Muscle of leg (tissue), 11 donors: ENCODE data around the gene OARD1. TPM values are rescaled to one million over a fixed set of nuclear protein-coding genes. Genes with fewer than 3 reads are reported as not detected.

Experiments used
- DNase-seq: peaks from one replicate; pipeline ENCODE4 v3.0.0; 2013
- H3K27ac ChIP-seq: one replicate; pipeline ENCODE4 v1.5.1; 2013; ENCODE audit warnings: mild to moderate bottlenecking, low read length, control low read depth
- H3K27me3 ChIP-seq: one replicate; pipeline ENCODE4 v1.6.1; 2013; ENCODE audit warnings: low read length; ENCODE audit not compliant: control insufficient read depth, insufficient read depth
- H3K36me3 ChIP-seq: one replicate; pipeline ENCODE4 v1.6.1; 2013; ENCODE audit warnings: low read length; ENCODE audit not compliant: control insufficient read depth, insufficient read depth
- H3K4me1 ChIP-seq: one replicate; pipeline ENCODE4 v1.6.1; 2013; ENCODE audit warnings: low read length; ENCODE audit not compliant: control insufficient read depth, insufficient read depth
- H3K4me3 ChIP-seq: one replicate; pipeline ENCODE4 v1.5.1; 2013; ENCODE audit warnings: low read length, control low read depth
- H3K9me3 ChIP-seq: replicated peaks from 2 replicates; pipeline ENCODE4 v1.6.1; 2013; ENCODE audit warnings: low read depth, low read length; ENCODE audit not compliant: control insufficient read depth
- WGBS: methylation state at CpG from one replicate; pipeline ENCODE4 v1.1.5; 2013; ENCODE audit warnings: missing lambda C conversion rate; ENCODE audit not compliant: insufficient coverage; 5-methylcytosine and 5-hydroxymethylcytosine counted together
- polyA plus RNA-seq, 8 donors: library from polyadenylated mRNA; unstranded; fragments of 120-200 nt; gene quantifications; one replicate each; pipeline versions ENCODE4 v1.2.1 to v1.2.3, GENCODE V29; 2013; ENCODE audit warnings: inconsistent platforms in 1 of 8, low replicate concordance in 1 of 8; ENCODE audit not compliant: insufficient read length in 8 of 8, insufficient read depth in 1 of 8
- total RNA-seq: library from RNA; stranded (reverse); fragments of 120-200 nt; gene quantifications from one replicate; pipeline ENCODE4 v1.2.4, GENCODE V29; 2013

Gene OARD1
- total and polyA plus RNA-seq, 9 donors: 12.9 to 20.7 (median 18.6) TPM

DNA sequence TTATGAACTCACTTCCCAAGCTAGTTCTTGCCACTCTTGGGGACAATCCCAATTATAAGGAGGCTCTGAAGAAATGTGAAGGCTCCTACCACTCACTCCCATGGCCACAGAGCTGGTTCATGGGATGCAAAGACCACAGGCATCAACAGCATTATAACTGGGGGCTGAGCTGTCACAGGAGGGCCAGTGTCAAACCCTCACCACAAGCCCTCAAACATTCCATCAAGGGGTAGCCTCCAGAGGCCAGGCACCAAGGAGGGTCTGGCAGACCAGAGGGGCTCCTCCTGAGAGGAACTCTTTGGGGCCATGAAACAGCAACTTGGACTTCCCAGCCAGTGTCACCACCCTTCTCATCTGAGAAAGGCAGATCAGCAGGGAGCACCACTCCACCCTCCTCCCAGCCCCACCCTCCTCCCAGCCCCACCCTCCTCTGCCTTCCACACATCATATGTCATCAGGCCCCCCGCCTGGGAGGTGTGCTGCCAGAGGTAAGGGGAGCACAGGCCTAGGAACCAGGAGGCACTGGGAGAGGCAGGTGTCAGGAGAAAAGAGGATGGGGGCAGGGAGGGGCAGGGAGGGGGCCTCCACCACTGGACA is 31.1 kb downstream of the OARD1 start:
- WGBS: no CpG with 5 or more reads among the region's 1 CpG
- Histone ChIP-seq H3K36me3 (no peaks in the 10 kb centered on the region), H3K4me3 (no peak overlapping the region), H3K4me1 (peaks cover 38% of the 10 kb centered on the region), H3K27me3 (no peaks in the 10 kb centered on the region), H3K9me3 (no peaks in the 10 kb centered on the region), H3K27ac (no peak overlapping the region)
- no peak for DNase-seq

DNA sequence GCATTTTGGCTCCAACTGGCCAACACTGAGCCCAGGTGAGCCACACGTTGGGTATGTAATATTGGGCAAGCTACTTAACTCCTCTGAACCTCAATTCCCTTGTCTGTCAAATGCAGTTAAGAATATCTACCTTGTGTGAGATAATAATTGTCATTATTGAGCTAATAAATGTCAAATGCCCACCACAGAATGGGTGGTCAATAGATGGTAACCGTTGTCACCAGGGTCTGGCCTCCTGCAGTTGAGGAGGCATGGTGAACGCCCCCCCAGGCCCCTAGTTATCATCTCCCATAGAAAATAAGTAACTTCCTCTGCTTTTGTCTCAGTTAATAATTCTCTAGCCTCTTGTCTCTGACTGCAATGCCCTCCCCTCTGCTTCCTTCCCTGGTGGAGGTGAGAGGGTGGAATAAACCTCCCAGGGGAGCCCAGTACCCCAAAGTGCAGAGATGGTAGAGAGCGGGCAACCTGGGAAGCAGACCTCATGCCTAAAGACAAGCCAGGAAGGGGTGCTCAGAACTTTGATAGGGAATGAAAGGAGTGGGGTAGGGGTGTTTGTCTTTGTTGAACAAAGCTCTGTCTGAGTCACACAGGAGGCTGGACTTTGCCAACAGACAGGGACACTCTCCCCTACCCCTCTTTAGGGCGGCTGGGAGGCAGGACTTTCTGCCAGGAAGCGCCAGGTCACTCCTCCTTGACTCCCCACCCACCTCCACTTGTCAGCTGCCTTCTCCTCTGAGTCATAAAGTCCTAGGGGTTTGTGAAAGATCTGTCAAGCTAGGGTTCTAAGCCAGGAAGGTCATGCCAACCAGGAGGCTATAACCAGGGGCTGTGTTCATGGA is 31.8 kb downstream of the OARD1 start:
- no peak for DNase-seq
- Histone ChIP-seq H3K27me3 (no peaks in the 10 kb centered on the region), H3K9me3 (no peaks in the 10 kb centered on the region), H3K4me1 (peaks cover 30% of the 10 kb centered on the region), H3K27ac (no peak overlapping the region), H3K4me3 (no peak overlapping the region), H3K36me3 (no peaks in the 10 kb centered on the region)
- WGBS: 76% methylated on average over 2 of the region's 6 CpGs

DNA sequence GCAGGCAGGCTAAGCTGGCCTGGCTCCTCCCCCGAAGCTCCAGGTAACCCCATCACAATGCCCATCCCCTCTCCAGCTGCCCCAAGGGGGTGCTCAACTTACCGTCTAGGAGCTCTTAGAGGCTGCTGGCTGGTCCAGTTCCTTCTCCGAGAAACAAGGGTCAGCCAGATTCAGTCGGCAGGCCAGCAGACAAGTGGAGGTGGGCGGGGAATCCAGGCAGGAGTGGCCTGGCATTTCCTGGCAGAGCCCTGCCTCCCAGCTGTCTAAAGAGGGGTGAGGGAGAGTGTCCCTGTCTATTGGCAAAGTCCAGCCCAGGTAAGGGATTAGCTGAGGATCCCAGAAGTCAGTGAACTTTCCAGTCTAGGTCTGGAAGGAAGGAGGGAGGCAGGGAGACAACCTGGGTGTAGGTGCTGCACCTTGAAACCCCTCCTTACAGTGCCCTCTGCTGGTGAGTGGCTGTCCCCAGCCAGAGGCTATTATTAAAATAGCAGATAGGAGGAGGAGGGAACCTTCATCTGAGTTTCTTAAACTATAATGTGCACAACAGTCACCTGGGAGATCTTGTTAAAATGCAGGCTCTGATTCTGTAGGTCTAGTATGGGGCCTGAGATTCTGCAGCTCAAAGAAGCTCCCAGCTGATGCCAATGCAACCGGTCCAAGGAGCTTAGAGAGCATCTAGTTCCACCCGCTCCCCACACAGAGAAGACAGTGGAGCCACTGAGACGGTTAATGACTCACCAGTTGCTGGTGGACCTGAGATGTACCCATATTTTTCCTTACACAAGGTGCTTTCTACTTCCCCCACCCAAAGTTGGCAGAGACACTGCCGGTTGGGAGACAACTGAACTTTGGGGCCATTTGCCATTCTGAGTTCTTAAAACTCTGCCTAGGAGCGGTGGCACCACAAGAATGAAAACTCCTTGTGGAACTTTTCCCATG is 32.8 kb downstream of the OARD1 start, which contains the start of gene UNC5CL:
Gene UNC5CL, minus strand, starts transcription at position 162 of the 939 bp plus-strand sequence. CDS start 4,147 bp downstream, outside the sequence.
- Histone ChIP-seq H3K27ac (no peak within 1 kb of the TSS), H3K27me3 (no peaks in the 10 kb centered on the region), H3K4me3 (no peak within 1 kb of the TSS), H3K36me3 (no peaks in the 10 kb centered on the region), H3K4me1 (peaks cover 27% of the 10 kb centered on the region), H3K9me3 (no peaks in the 10 kb centered on the region)
- 55% methylated on average over 7 of the region's 10 CpGs for WGBS
- no peak for DNase-seq

DNA sequence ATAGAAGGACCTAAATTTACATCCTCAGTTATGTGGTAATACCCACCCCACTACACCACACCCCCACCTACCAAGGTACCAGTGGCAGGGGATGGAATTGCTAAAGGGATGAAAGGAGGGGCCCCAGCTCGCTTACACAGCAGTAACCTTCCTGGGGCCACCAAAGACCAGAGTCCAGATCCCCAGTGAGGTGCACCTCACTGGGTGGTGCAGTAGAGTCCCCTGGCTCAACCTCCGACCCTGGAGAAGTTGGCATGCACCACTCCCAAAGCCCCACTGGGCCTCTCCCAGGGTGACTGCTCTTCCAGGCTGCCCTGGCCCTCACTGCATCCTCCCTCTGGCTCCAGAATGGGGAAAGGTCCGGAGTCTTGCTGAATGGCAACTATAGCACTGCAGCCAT is 34.0 kb downstream of the OARD1 start:
- no peak for DNase-seq
- 90% methylated on average over 2 of the region's 3 CpGs for WGBS
- no peak overlapping the region for H3K4me3 ChIP-seq
- no peak overlapping the region for H3K27ac ChIP-seq
- no peaks in the 10 kb centered on the region for H3K27me3 ChIP-seq
- H3K36me3 ChIP-seq: no peaks in the 10 kb centered on the region
- no peaks in the 10 kb centered on the region for H3K9me3 ChIP-seq
- H3K4me1 ChIP-seq: peaks cover 20% of the 10 kb centered on the region

DNA sequence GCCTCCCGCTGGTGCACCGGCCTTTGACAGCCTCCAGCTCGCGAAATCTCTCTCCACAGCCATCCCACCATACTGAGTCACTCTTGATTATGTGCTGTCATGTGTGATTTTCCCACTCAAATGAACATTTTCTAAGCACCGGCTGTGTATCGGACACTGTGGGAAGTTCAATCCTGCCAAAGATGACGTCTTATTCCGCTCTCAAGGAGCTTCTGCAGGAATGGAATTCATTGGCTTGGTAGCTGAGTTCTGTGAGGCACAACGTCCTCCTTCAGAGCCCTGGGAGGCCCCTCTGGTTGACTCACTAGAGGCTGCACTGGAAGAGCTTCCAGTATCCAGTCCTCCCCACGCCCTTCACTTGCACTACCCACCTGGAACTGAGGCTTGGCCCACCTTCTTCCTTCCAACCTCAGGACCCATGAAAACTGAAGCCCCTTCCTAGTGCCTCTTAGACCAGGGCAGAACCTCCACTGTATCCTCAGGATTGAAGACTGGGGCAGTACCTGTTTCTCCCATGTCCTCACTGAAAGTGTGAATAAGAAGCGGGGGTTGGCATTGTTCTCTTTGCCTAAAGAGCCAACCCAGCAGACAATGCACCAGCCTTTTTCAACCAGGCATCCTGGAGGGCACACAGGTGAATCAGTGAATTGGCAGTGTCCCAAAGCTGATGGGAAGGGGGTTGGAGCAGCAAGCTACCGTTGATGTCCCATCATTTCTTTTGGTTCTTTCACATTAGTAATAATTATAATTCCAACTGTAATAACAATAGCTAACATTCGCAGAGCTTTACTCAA is 34.9 kb downstream of the OARD1 start:
- H3K4me3 ChIP-seq: no peak overlapping the region
- H3K9me3 ChIP-seq: no peaks in the 10 kb centered on the region
- DNase-seq: no peak
- 64% methylated on average over 3 of the region's 13 CpGs for WGBS
- H3K27ac ChIP-seq: no peak overlapping the region
- peaks cover 20% of the 10 kb centered on the region for H3K4me1 ChIP-seq
- no peaks in the 10 kb centered on the region for H3K36me3 ChIP-seq
- H3K27me3 ChIP-seq: no peaks in the 10 kb centered on the region

DNA sequence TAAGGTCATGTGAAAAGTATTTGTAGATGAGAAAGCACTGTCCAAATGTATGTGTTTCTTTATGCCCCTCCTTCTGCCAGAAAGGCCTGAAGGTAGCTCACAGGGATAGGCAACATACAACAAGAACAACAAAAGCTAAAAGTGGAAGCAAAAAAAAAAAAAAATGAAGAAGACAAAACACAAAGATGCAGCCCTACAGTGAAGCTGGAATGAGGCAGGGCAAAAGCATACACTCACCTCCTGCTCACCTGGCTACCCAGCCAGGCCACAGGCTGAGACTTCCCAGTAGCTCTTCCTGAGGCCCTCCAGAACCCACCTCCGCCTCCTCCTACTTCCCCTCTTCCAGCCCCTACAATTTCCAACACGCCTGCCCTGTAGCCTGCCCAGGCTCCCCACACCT is 35.6 kb downstream of the OARD1 start:
- Histone ChIP-seq H3K27me3 (no peaks in the 10 kb centered on the region), H3K4me3 (no peak overlapping the region), H3K36me3 (no peaks in the 10 kb centered on the region), H3K9me3 (no peaks in the 10 kb centered on the region), H3K27ac (no peak overlapping the region), H3K4me1 (peaks cover 20% of the 10 kb centered on the region)
- DNase-seq: no peak
- WGBS: 61% methylated on average over 2 of the region's 2 CpGs

DNA sequence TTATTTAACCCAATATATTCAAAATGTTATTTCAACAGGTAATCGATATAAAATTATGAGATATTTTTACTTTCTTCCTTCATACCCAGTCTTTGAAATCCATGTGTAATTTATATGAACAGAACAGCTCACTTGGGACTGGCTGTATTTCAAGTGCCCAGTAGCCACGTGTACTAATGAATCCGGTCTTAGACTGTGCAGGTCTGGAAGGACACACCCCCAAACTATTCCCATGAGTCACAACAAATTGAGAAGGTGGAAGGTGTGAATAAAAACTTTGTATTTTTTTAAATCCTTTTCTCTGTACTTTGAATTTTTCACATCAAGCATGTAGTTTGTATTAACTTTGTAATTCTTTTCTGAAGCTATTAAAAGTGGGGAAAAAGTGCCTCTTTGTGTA is 36.0 kb downstream of the OARD1 start:
- no peak for DNase-seq
- H3K36me3 ChIP-seq: no peaks in the 10 kb centered on the region

DNA sequence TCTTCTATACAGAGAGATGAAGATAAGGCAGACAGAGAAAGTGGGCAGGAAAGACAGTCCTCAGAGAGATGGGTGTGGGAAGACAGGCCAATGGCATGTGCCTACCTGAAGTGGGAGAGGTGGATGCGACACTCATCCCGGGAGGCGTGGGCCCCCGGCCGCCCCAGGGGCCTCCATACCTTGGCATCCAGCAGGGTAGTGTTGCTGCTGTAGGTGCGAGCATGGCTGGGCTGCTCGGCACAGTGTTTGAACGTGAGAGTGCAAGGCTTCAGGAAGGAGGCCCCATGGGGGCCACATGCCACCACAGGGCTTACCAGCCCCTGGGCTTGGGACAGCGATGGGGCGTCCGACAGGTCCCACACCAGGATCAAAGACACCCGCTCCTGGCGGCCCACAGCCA is 38.4 kb downstream of the OARD1 start:
- DNase-seq: no peak
- WGBS: 85% methylated on average over 13 of the region's 13 CpGs
- no peaks in the 10 kb centered on the region for H3K36me3 ChIP-seq

More for the DNA sequence above, 36.0 kb downstream of the OARD1 start:
- Histone ChIP-seq H3K4me1 (peaks cover 20% of the 10 kb centered on the region), H3K27ac (no peak overlapping the region), H3K4me3 (no peak overlapping the region), H3K9me3 (no peaks in the 10 kb centered on the region), H3K27me3 (no peaks in the 10 kb centered on the region)
- no CpG with 5 or more reads among the region's 3 CpGs for WGBS

DNA sequence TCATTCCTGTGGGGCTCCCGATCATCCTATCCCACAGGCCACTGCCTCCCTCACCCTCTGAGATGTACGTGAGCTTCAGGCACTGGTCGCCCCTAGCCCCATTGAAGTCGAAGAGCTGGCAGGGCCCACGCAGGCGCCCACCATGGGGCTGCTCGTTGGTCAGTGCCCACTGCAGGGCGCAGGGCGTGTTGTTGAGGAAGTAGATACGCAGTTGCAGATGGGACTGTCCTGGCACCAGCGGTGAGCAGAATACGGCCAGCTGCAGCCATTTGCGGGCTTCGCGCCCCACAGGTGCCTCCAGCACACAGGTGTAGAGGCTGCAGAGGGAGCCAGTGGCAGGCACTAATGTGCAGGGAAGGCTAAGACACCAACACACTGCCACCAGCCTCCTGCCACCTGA is 39.3 kb downstream of the OARD1 start:
- 91% methylated on average over 12 of the region's 15 CpGs for WGBS
- no peak for DNase-seq
- no peak overlapping the region for H3K4me3 ChIP-seq

More for the DNA sequence above, 38.4 kb downstream of the OARD1 start:
- Histone ChIP-seq H3K27ac (no peak overlapping the region), H3K27me3 (no peaks in the 10 kb centered on the region), H3K9me3 (no peaks in the 10 kb centered on the region), H3K4me1 (peaks cover 15% of the 10 kb centered on the region), H3K4me3 (no peak overlapping the region)

More for the DNA sequence above, 39.3 kb downstream of the OARD1 start:
- no peaks in the 10 kb centered on the region for H3K36me3 ChIP-seq
- H3K4me1 ChIP-seq: peaks cover 22% of the 10 kb centered on the region
- no peaks in the 10 kb centered on the region for H3K27me3 ChIP-seq
- H3K27ac ChIP-seq: no peak overlapping the region
- no peaks in the 10 kb centered on the region for H3K9me3 ChIP-seq
